Urothelium cell line (cell line): ENCODE measurements around the gene HELZ.
"Not testable (repeated sequence)": the region's sequence is repeated elsewhere in the genome, so short reads cannot be mapped to it uniquely, and the experiment has no call there.

Source experiments
- DNase-seq: peaks from one replicate; pipeline ENCODE4 v3.0.0; 2011; ENCODE audit warnings: low spot score, mixed read lengths
- FAIRE-seq: peaks from 2 replicates; lab custom pipeline; 2011; peaks lifted over from hg19 to GRCh38; lab: Jason Lieb, UNC

Gene HELZ

GRCh38 chr17:67123699-67124098 lies 121.3 kb downstream of the HELZ start:
- no peak for FAIRE-seq
- no peak for DNase-seq

- DNase-seq (no peak), FAIRE-seq (no peak)
Observed at GRCh38 chr17:67121316-67121891, 123.6 kb downstream of the HELZ start.

GRCh38 chr17:67119102-67119501 lies 125.9 kb downstream of the HELZ start:
- FAIRE-seq = peak; percentile 5
- no peak for DNase-seq

- DNase-seq = no peak
- FAIRE-seq = no peak
Observed at GRCh38 chr17:67116045-67116575, 128.9 kb downstream of the HELZ start.

GRCh38 chr17:67115401-67115800 lies 129.6 kb downstream of the HELZ start:
- no peak for FAIRE-seq
- no peak for DNase-seq

- DNase-seq (no peak), FAIRE-seq (peak; percentile 53)
Observed at GRCh38 chr17:67113486-67113885, 131.5 kb downstream of the HELZ start.

GRCh38 chr17:67111808-67112207 lies 133.2 kb downstream of the HELZ start:
- DNase-seq (no peak), FAIRE-seq (no peak)

GRCh38 chr17:67111327-67111726 lies 133.7 kb downstream of the HELZ start:
- FAIRE-seq (no peak), DNase-seq (no peak)

GRCh38 chr17:67110619-67111018 lies 134.4 kb downstream of the HELZ start:
- FAIRE-seq = no peak
- no peak for DNase-seq

GRCh38 chr17:67109111-67109510 lies 135.9 kb downstream of the HELZ start:
- DNase-seq (no peak), FAIRE-seq (no peak)

GRCh38 chr17:67107811-67108775 lies 136.9 kb downstream of the HELZ start:
- FAIRE-seq = no peak
- no peak for DNase-seq

- FAIRE-seq = no peak
Observed at GRCh38 chr17:67107171-67107570, 137.8 kb downstream of the HELZ start.

GRCh38 chr17:67105213-67105612 lies 139.8 kb downstream of the HELZ start:
- DNase-seq (no peak), FAIRE-seq (no peak)

More at GRCh38 chr17:67107171-67107570, 137.8 kb downstream of the HELZ start:
- DNase-seq = no peak

- FAIRE-seq, DNase-seq: not testable (repeated sequence)
Observed at GRCh38 chr17:67104641-67105040, 140.4 kb downstream of the HELZ start.

- DNase-seq (no peak), FAIRE-seq (no peak)
Observed at GRCh38 chr17:67098006-67098405, 147.0 kb downstream of the HELZ start.

- no peak for DNase-seq
Observed at GRCh38 chr17:67096609-67097008, 148.4 kb downstream of the HELZ start.

GRCh38 chr17:67095803-67096202 lies 149.2 kb downstream of the HELZ start:
- FAIRE-seq = no peak

More at GRCh38 chr17:67096609-67097008, 148.4 kb downstream of the HELZ start:
- no peak for FAIRE-seq

GRCh38 chr17:67095291-67095690 lies 149.7 kb downstream of the HELZ start:
- DNase-seq, FAIRE-seq: not testable (repeated sequence)

More at GRCh38 chr17:67095803-67096202, 149.2 kb downstream of the HELZ start:
- DNase-seq = no peak

GRCh38 chr17:67093348-67093747 lies 151.6 kb downstream of the HELZ start:
- no peak for FAIRE-seq
- no peak for DNase-seq

- DNase-seq, FAIRE-seq: not testable (repeated sequence)
Observed at GRCh38 chr17:67092710-67093109, 152.3 kb downstream of the HELZ start.

- no peak for DNase-seq
- no peak for FAIRE-seq
Observed at GRCh38 chr17:67092291-67092690, 152.7 kb downstream of the HELZ start.

- no peak for FAIRE-seq
- DNase-seq = no peak
Observed at GRCh38 chr17:67090341-67090740, 154.7 kb downstream of the HELZ start.
